SJSA1 (cell line): ENCODE results near the gene CAPN7. TPM values are rescaled to one million over a fixed set of nuclear protein-coding genes. Genes with fewer than 3 reads are reported as not detected.

Experiments used
- DNase-seq, 2 experiments: peaks; one replicate each; pipeline ENCODE4 v3.0.0-alpha.2; 2015 to 2020; ENCODE audit warnings: low spot score in 2 of 2, low read depth in 1 of 2
- H3K27ac ChIP-seq: fragments of 250-450 bp; sonication (Bioruptor Pico); 2 replicates; pipeline ENCODE4 v1.5.1; 2020; ENCODE audit warnings: mild to moderate bottlenecking, moderate library complexity
- H3K27me3 ChIP-seq: fragments of 250-450 bp; sonication (Bioruptor Pico); replicated peaks from 2 replicates; pipeline ENCODE4 v1.5.1; 2020; ENCODE audit warnings: mild to moderate bottlenecking, moderate library complexity
- H3K36me3 ChIP-seq: fragments of 250-450 bp; sonication (Bioruptor Pico); 2 replicates; pipeline ENCODE4 v1.5.1; 2020; ENCODE audit warnings: mild to moderate bottlenecking
- H3K4me1 ChIP-seq: fragments of 250-450 bp; sonication (Bioruptor Pico); replicated peaks from 2 replicates; pipeline ENCODE4 v1.6.1; 2021; ENCODE audit warnings: mild to moderate bottlenecking
- H3K4me3 ChIP-seq: fragments of 250-450 bp; sonication (Bioruptor Pico); 2 replicates; pipeline ENCODE4 v1.5.1; 2020; ENCODE audit warnings: mild to moderate bottlenecking
- H3K9me3 ChIP-seq: fragments of 250-450 bp; sonication (Bioruptor Pico); replicated peaks from 2 replicates; pipeline ENCODE4 v1.5.1; 2020; ENCODE audit warnings: mild to moderate bottlenecking
- total RNA-seq: library from RNA; depleted of rRNA; stranded (reverse); fragments of >200 nt; shearing (Covaris generic); gene quantifications from 2 replicates; pipeline ENCODE4 v1.2.3, GENCODE V29; 2014

CAPN7 gene
- total RNA-seq, 1 experiment from 2014 or later = 20.0 TPM

DNA sequence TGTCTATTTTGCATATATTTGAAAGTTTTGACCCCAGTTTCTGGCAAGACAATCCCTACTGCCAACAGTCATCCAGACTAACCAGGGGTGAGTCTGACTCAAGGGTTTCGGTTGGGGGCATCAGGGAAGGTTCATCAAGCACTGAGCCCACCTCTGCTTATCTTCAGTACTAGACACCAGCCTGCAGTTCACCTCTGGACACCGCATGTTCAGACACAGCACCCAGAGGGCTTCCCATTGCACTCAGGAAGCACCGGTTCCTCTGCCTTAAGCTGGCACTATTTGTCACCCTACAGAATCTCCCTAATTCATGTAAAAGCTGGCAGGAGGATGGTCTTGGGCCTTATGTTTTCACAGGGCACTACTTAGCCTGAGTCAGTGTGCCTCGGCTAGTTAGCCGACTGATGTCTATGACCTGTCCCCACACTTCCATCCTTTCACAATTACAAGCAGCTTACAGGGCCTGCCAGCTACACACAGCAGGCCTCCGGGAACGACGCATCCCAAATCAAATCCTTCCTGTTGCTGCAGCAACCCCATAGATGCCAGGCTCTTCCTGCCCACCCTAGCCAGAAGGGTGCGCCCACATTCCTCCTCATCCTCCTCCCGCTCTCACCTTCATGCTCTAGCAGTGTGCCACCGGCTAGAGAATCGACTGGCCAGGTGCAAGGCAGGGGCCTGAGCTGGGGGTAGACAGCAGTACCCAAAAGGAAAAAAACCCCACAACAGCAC is 73.8 kb downstream of the CAPN7 start:
- DNase-seq = no peak
- Histone ChIP-seq H3K27me3 (no peaks in the 10 kb centered on the region), H3K4me1 (peaks cover 5% of the 10 kb centered on the region; the same call in 1 of the 2 replicates), H3K27ac (no peak overlapping the region), H3K36me3 (no peaks in the 10 kb centered on the region), H3K9me3 (no peaks in the 10 kb centered on the region), H3K4me3 (no peak overlapping the region)

DNA sequence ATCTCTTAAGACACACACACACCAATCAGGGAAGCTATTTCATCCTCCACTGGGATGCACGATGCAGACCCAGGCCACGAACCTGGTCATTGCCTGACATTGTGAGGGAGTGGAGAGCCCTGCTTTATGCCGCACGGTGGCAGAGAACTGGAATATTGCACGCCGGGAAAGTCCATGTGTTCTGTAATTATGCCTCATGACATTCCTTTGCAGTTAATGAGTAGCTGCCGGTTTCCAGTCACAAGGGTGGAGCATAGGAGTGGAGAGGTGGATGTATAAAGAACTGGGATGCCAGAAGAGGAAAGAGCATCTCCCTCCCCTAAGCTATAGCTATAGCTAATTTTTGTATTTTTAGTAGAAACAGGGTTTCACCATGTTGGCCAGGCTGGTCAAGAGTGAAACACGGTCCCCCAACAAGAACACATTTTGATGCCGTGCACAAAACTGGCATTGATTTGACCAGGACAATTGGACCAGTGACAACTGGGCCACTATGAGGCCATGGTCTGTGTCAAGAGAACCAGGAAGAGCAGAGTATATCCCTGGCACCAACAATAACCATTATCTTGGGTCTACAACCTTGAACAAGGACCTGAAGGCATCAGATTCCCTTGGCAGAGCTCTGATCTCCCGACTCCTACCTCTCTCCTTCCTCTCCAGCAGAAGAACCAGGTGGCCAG is 74.9 kb downstream of the CAPN7 start:
- Histone ChIP-seq H3K9me3 (no peaks in the 10 kb centered on the region), H3K27ac (no peak overlapping the region), H3K36me3 (no peaks in the 10 kb centered on the region), H3K27me3 (no peaks in the 10 kb centered on the region), H3K4me3 (no peak overlapping the region), H3K4me1 (peaks cover 5% of the 10 kb centered on the region; the same call in 1 of the 2 replicates)
- DNase-seq = no peak

DNA sequence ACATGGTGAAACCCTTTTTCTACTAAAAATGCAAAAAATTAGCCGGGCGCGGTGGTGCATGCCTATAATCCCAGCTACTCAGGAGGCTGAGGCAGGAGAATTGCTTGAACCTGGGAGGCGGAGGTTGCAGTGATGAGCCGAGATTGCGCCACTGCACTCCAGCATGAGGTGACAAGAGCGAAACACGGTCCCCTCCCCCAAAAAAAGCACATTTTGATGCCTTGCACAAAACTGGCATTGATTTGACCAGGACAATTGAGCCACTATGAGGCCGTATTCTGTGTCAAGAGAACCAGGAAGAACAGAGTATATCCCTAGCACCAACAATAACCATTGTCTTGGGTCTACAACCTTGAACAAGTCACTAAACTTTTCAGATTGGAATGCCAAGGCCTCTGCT is 75.8 kb downstream of the CAPN7 start:
- Histone ChIP-seq H3K4me1 (peaks cover 5% of the 10 kb centered on the region; the same call in 1 of the 2 replicates), H3K4me3 (no peak overlapping the region), H3K36me3 (no peaks in the 10 kb centered on the region), H3K27ac (no peak overlapping the region), H3K27me3 (no peaks in the 10 kb centered on the region), H3K9me3 (no peaks in the 10 kb centered on the region)
- no peak for DNase-seq

DNA sequence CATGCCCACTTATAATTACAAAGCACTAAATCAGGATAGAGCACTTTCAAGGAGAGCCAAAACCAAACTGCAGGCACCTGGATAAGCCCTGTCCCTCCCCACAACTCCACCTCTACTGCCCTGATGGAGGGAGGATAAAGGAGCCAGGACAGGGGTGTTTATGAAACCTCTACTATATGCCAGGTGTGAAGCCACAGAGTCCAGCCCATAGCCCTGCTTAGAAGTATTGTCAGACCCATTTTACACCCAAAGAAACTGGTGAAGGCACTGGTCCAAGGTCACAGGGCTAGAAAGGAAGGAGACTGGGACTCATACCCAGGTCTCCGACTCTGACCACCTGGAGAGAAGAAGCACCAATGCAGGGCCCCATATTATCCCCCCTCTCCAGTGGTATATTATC is 77.7 kb downstream of the CAPN7 start:
- DNase-seq = no peak
- Histone ChIP-seq H3K27ac (no peak overlapping the region), H3K27me3 (no peaks in the 10 kb centered on the region), H3K36me3 (no peaks in the 10 kb centered on the region), H3K9me3 (no peaks in the 10 kb centered on the region), H3K4me3 (no peak overlapping the region), H3K4me1 (peaks cover 23% of the 10 kb centered on the region)

DNA sequence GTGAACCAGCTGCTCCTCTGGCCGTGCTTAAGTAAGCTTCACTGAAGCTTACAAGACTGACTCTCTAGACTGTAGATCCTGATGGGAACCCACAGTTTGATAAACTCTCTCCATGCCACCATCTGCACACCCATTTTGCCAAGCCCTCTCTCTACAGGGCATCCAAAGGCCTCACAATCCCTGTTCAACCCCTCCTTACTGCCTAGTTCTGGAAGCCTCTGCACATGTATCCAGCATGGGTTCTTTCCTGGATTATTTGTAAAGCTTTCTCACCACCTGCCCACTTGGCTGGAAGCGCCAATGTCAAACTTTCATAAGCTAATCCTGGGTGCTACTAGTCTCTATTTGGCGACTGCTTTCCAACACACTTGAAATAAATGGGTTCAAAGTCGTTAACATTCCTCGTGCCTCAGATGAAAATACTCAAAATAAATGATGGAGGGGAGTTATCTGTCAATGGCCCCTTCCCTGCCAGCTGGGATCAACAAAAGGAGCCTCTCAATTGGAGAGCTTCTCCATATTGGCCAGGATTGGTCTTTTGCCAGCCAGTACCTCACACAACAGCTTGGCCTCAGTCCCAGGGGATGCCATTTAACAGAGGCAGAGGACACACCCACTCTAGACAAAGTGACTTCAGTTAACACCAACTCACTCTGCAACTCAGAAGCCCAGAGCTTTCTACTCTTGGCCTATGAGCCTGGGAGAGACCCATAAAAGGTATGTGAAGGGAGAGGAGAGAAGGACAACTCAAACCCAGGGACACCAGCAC is 78.3 kb downstream of the CAPN7 start:
- Histone ChIP-seq H3K4me1 (peaks cover 29% of the 10 kb centered on the region), H3K27ac (no peak overlapping the region), H3K27me3 (no peaks in the 10 kb centered on the region)

DNA sequence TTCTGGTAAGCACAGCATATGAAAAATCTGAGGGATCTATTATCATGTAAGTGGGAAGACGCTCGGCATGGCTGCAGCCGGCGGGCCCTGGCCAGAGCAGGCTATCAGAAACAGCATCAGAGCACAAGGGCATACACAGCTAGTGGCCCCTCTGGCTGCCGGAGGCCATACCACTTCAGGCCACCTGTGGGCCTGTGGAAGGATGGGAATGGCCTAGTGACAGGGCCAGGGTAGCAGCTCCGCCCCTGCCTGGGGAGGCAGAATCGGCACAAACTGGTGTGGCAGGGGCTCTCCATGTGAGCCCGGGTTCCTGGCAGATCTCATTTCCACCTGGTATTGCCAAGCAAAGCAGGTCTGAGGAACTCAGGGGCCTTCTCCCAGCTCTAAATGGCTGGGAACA is 80.0 kb downstream of the CAPN7 start:
- no peak overlapping the region for H3K27ac ChIP-seq
- no peaks in the 10 kb centered on the region for H3K36me3 ChIP-seq
- no peaks in the 10 kb centered on the region for H3K9me3 ChIP-seq
- H3K27me3 ChIP-seq = no peaks in the 10 kb centered on the region
- DNase-seq = no peak
- peaks cover 31% of the 10 kb centered on the region for H3K4me1 ChIP-seq
- H3K4me3 ChIP-seq = no peak overlapping the region

More for the DNA sequence above, 78.3 kb downstream of the CAPN7 start:
- no peaks in the 10 kb centered on the region for H3K9me3 ChIP-seq
- H3K36me3 ChIP-seq = no peaks in the 10 kb centered on the region
- no peak for DNase-seq
- no peak overlapping the region for H3K4me3 ChIP-seq

DNA sequence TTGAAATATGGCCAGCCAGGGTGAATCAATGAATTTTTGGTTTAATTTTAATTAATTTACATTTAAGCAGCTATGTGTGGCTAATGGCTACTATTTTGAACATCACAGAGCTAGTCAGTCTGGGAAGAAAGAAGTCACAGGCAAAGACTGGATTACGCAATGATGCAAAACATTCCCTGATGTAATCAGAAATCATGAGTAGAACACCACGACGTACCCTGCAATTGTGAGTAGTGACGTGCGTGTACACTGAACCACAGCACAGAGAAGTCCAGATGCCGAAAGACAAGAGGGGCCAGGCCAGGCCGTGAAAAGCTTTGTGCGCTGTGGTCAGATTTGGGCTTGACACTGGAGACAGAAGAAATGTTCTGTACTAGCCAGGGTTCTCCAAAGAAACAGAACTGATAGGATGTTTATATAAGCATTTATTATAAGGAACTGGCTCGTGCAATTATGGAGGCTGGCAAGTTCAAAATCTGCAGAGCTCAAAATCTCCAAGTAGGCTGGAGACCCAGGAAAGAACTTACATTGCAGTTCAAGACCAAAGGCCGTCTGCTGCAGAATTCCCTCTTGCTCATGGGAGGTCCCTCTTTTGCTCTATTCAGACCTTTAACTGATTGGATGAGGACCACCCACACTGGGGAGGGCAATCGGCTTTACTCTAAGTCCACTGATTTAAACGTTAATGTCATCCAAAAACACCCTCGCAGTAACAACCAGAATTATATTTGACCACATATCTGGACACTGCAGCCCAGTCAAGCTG is 81.7 kb downstream of the CAPN7 start:
- no peaks in the 10 kb centered on the region for H3K36me3 ChIP-seq
- DNase-seq = peak; percentile 60 to 68
- no peaks in the 10 kb centered on the region for H3K27me3 ChIP-seq
- no peak overlapping the region for H3K4me3 ChIP-seq
- H3K27ac ChIP-seq = peak overlapping the region; percentile 82
- H3K4me1 ChIP-seq = peaks cover 42% of the 10 kb centered on the region
- no peaks in the 10 kb centered on the region for H3K9me3 ChIP-seq

DNA sequence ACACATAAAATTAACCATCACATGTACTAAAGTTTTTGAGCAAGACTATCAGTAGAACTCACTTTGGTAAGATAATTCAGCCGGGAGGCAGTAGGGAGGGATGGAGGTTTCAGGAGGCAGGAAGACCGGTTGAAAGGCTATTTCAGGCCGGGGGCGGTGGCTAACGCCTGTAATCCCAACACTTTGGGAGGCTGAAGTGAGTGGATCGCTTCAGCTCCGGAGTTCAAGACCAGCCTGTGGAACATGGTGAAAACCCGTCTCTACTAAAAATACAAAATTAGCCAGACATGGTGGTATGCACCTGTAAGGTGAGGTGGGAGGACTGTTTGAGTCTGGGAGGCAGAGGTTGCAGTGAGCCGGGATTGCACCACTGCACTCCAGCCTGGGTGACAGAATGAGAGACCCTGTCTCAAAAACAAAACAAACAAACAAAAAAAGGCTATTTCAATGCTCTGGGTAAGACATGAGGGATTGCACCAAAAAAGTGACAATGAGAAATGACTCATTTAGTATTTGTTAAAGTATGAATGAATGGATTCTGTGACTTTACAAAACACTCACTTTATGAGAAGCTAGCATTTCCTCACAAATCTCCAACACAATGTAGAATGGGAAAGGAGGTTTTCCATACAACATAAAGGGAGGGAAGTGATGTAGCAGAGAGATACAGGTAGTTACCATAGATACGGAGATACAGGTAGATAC is 82.4 kb downstream of the CAPN7 start:
- no peaks in the 10 kb centered on the region for H3K27me3 ChIP-seq
- peak overlapping the region; percentile 82 for H3K27ac ChIP-seq
- no peak overlapping the region for H3K4me3 ChIP-seq
- no peaks in the 10 kb centered on the region for H3K9me3 ChIP-seq
- no peaks in the 10 kb centered on the region for H3K36me3 ChIP-seq
- DNase-seq = peak in 1 of 2 experiments; percentile 49
- peaks cover 49% of the 10 kb centered on the region for H3K4me1 ChIP-seq

DNA sequence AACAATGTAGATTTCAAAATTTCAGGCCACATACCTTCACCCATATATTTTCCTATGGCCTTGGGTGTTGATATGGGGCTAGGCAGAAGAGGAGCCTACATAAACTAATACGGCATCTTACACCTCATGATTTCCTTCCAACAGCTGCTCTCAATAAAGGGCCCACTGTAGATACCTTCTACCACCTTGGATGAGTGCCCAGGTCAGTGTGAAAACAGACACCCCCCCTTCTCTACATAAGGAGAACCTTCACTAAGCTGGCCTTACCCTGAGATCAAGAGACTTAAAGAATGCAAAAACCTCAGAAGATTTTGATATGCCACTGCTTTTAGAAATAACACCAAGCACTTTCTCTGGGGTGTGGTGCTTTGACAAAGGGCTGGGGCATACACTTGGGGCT is 83.6 kb downstream of the CAPN7 start:
- no peak for DNase-seq
- H3K4me3 ChIP-seq = no peak overlapping the region
- H3K36me3 ChIP-seq = no peaks in the 10 kb centered on the region
- peak overlapping the region; percentile 82; the same call in 1 of the 2 replicates for H3K27ac ChIP-seq
- H3K27me3 ChIP-seq = no peaks in the 10 kb centered on the region
- peaks cover 45% of the 10 kb centered on the region for H3K4me1 ChIP-seq
- H3K9me3 ChIP-seq = no peaks in the 10 kb centered on the region

DNA sequence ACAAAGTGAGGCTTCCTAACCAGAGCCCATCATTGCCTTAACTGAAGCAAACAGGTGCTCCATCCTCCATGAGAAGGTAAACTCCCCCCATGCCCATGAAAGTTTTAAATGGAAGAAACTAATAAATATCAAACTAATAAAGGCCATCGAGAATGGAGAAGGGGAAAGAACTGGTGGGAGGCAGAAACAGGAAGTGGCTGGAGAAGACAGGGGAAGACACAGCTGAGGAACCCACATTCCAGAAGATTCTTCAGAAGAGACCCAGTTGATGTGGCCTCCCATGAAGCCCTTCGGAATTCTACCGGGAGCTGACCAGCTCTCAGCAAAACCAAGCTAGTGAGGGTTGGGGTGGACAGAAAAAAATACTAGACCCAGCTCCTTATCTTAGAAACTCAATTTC is 84.7 kb downstream of the CAPN7 start:
- no peak overlapping the region for H3K27ac ChIP-seq
- DNase-seq = no peak
- no peaks in the 10 kb centered on the region for H3K9me3 ChIP-seq
- H3K27me3 ChIP-seq = no peaks in the 10 kb centered on the region
- peaks cover 44% of the 10 kb centered on the region for H3K4me1 ChIP-seq
- no peaks in the 10 kb centered on the region for H3K36me3 ChIP-seq
- no peak overlapping the region for H3K4me3 ChIP-seq

DNA sequence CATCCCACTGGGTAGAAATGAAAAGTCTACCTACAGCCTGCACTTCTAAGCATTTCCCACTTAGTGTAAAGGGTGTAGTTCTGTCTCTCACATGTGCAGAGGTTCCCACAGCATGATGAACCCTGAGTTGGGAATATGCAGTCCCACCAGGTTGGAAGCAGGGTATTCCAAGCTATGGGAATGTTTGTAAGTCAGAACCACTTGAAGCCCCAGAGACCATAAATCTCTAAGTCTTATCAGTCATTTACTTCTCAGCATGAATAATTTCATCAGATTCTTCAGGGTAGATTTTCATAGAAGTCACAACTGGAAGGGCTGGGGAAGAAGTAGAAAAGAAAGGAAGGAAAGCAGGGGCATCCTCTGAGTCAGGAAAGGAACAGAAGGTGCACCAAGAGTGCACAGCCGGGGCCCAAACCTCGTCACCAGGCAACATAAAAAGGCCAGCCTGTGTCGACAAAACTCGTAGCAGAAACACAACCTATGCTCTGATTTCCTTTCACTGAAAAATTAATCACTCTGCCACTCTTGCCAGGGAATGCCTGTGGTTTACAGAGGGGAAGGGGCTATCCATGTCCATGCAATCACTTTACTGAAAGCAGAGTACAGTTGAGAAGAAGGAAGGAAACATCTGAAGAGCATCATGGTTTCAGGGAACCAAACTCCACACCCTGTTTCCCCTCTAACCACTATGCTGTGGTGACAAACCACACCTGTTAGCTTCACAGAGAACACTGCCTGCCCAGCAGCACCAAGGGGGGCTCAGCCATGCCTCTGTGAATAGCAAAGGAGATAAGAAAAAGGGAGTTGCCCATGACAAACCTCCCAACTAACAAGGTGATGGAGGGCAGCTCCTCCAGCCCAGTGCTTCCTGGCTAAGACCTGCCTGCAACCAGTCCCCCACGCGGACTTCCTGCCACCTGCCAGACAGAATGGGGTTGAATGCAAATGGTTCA is 85.8 kb downstream of the CAPN7 start:
- no peak for DNase-seq
- no peaks in the 10 kb centered on the region for H3K9me3 ChIP-seq
- no peaks in the 10 kb centered on the region for H3K27me3 ChIP-seq
- H3K27ac ChIP-seq = no peak overlapping the region
- H3K4me1 ChIP-seq = peaks cover 44% of the 10 kb centered on the region
- H3K4me3 ChIP-seq = no peak overlapping the region
- H3K36me3 ChIP-seq = no peaks in the 10 kb centered on the region
